IPS DF 19.7 (cell line): Measurements from ENCODE around the gene PRR13.

Experiments
- DNase-seq: peaks from one replicate; pipeline ENCODE4 v3.0.0-alpha.2; 2013; ENCODE audit warnings: low read depth, low spot score

PRR13 gene

GRCh38 chr12:53492830-53493609 is 51.5 kb downstream of the PRR13 start:
- DNase-seq: no peak

- DNase-seq: no peak
Observed at GRCh38 chr12:53493610-53494391, 52.3 kb downstream of the PRR13 start.
